GM23248 (cell line): Measurements from ENCODE around the gene MT1A.

Source experiments
- EZH2 ChIP-seq: fragments of 200-600 bp; sonication (generic); IDR thresholded peaks from 2 replicates; pipeline ENCODE4 v1.6.1; 2018; ENCODE audit warnings: antibody characterized with exemption, mild to moderate bottlenecking; ENCODE audit not compliant: insufficient read depth, poor library complexity, severe bottlenecking
- EZH2phosphoT487 ChIP-seq: fragments of 200-600 bp; sonication (generic); IDR thresholded peaks from 2 replicates; pipeline ENCODE4 v1.6.1; 2018; ENCODE audit warnings: antibody characterized with exemption, moderate library complexity, mild to moderate bottlenecking, low read depth; ENCODE audit not compliant: insufficient read depth

DNA sequence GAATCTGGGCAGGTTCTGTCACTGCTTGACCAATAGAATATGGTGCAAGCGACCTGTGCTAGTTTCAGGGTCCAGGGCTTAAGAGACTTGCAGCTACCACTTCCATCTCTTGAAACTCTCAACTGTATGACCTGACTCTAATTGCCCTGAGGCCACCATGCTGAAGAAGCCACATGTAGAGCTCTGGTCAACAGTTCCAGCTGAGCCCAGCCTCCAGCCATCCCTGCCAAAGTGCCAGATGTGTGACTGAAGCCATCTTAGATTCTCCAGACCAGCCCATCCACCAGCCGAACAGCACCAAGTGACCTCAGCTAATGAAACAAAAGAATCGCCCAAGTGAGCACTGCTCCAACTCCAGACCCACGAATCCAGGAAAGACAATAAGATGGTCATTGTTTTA lies 33.5 kb upstream of the MT1A start:
- no peak for TF ChIP-seq EZH2phosphoT487
- TF ChIP-seq EZH2: no peak
